Body of pancreas (tissue), 4 donors: ENCODE data around the gene LEMD3.
"Not testable (repeated sequence)": the region's sequence is repeated elsewhere in the genome, so short reads cannot be mapped to it uniquely, and the experiment has no call there.

Experiments used
- CTCF ChIP-seq, 7 experiments: fragments of 450-650 bp in 4 of 7; fragments of 200-600 bp in 3 of 7; sonication (generic) in 3 of 7; IDR thresholded peaks; one replicate each; pipeline ENCODE4 v1.5.1; 2016 to 2019; ENCODE audit warnings: antibody characterized with exemption in 7 of 7
- POLR2A ChIP-seq, 3 donors: fragments of 450-650 bp; IDR thresholded peaks; one replicate each; pipeline ENCODE4 v1.6.1; 2016; ENCODE audit warnings: antibody characterized with exemption in 3 of 3, mild to moderate bottlenecking in 2 of 3

GRCh38 chr12:65285532-65285931 is 116.1 kb downstream of the LEMD3 start:
- not testable (repeated sequence) for TF ChIP-seq CTCF, POLR2A (IDR thresholded peaks at IDR 0.05)
